ENCODE data around the gene MYO18B. TPM values are rescaled to one million over a fixed set of nuclear protein-coding genes. Genes with fewer than 3 reads are reported as not detected.
A peak's percentile ranks its signal among the peaks of the same experiment; 100 is the strongest.

The MYO18B gene, protein sequence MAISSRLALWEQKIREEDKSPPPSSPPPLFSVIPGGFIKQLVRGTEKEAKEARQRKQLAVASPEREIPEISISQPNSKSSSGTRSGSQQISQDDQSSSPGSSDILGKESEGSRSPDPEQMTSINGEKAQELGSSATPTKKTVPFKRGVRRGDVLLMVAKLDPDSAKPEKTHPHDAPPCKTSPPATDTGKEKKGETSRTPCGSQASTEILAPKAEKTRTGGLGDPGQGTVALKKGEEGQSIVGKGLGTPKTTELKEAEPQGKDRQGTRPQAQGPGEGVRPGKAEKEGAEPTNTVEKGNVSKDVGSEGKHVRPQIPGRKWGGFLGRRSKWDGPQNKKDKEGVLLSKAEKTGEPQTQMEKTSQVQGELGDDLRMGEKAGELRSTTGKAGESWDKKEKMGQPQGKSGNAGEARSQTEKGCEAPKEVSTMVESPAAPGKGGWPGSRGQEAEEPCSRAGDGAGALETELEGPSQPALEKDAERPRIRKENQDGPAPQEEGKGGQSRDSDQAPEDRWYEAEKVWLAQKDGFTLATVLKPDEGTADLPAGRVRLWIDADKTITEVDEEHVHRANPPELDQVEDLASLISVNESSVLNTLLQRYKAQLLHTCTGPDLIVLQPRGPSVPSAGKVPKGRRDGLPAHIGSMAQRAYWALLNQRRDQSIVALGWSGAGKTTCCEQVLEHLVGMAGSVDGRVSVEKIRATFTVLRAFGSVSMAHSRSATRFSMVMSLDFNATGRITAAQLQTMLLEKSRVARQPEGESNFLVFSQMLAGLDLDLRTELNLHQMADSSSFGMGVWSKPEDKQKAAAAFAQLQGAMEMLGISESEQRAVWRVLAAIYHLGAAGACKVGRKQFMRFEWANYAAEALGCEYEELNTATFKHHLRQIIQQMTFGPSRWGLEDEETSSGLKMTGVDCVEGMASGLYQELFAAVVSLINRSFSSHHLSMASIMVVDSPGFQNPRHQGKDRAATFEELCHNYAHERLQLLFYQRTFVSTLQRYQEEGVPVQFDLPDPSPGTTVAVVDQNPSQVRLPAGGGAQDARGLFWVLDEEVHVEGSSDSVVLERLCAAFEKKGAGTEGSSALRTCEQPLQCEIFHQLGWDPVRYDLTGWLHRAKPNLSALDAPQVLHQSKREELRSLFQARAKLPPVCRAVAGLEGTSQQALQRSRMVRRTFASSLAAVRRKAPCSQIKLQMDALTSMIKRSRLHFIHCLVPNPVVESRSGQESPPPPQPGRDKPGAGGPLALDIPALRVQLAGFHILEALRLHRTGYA (N-terminal part only)
- total RNA-seq, result not detected in 2 replicates
- long read RNA-seq, result 0 reads

DNA sequence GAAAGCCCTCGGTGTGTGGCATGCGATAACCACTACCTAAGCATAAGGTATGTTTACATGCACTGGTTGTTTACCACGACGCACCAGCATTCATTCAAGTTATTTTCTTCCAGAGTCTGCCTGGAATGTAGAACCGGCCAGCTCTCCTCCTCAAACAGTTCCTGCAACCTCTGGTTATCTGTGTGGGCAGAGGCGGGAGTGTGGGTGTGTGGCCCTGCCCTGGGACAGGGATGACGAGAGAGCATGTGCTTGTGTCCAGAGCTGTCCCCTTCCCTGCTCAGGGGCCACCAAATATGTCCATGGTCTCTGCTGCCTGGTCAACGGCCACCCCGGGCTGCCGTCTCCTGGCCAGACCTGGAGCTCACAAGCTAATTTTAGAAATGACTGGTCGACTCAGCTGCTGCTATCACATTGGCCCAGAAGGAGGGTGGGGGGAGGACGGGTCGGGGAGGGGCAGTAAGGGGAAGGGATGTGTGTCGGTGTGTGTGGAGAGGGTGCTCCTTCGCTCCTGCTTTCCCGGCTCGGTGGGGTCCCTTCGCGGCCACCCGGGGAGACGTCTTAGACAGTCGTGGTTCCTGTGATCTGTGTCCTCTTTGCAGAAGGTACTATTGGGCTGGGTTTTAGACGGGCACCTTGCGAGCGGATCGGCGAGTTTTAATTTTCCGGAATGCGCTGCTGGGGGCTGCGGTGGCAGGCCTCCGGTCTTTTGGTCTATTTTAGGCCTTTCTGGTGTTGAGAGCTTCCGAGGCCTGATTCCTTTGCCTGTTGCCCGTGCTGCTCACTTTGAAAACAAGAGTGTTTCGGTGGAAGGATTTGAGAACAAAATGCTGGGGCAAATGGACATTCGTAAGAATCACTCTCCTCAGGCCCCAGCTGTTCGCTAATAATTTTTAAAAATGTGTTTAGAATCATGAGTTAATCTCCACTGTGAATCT lies at the start of gene MYO18B:
TSS of gene MYO18B (plus strand) at position 497 of the 935 bp plus-strand sequence. CDS start 18,905 bp downstream, outside the sequence.
- no peak within 1 kb of the TSS for H3K4me3 Mint-ChIP-seq
- H3K4me1 Mint-ChIP-seq, result no peaks in the 10 kb centered on the region

DNA sequence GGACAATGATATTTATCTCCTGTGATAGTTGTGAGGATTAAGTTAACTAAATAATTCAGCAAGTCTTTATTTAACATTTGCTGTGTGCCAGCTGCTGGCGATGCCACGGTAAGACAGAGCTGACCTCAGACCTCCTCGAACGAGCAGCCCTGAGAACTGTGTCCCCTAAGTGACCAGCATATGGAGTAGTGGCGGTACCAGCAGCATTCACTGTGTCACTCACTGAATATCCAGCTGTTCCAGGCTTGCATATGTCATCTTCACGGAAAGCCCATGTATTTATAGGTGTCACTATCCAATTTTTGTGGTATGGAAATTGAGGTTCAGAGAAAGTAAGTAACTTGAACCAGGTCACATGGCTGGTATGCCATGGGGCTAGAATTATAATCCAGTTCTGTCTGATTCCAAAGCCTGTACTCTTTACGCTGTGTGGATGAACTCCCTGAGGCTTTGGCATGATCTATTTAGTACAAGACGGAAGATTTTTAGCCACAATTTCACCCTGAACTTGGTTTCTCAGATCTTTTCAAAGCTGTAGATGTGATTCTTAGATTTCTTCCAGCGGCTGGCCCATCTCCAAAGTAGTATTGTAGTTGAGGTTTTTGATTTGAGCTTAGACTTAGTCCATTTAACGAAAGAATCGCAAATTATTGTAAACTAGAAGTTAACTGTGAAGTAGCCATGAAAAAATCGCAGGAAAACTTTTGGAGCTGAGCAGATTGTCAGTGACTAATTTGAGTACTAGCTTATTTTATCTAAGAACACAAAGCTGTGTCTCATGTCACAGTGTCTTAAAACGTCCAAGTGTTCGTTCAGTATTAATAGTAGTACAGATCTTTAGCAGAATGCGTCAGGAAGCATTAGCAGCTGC lies 49.4 kb upstream of the MYO18B start:
- Mint-ChIP-seq H3K27ac (ENCODE audit: unreplicated experiment) (peak overlapping the region; percentile 54), H3K4me1 (no peaks in the 10 kb centered on the region), H3K4me3 (no peak overlapping the region), H3K27me3 (ENCODE audit: low read depth) (no peaks in the 10 kb centered on the region), H3K9me3 (no peaks in the 10 kb centered on the region), H3K36me3 (ENCODE audit: low read depth) (peaks cover 7% of the 10 kb centered on the region)
- DNase-seq (ENCODE audit: low read depth, low spot score), result no peak
- TF ChIP-seq, protein P1, sequence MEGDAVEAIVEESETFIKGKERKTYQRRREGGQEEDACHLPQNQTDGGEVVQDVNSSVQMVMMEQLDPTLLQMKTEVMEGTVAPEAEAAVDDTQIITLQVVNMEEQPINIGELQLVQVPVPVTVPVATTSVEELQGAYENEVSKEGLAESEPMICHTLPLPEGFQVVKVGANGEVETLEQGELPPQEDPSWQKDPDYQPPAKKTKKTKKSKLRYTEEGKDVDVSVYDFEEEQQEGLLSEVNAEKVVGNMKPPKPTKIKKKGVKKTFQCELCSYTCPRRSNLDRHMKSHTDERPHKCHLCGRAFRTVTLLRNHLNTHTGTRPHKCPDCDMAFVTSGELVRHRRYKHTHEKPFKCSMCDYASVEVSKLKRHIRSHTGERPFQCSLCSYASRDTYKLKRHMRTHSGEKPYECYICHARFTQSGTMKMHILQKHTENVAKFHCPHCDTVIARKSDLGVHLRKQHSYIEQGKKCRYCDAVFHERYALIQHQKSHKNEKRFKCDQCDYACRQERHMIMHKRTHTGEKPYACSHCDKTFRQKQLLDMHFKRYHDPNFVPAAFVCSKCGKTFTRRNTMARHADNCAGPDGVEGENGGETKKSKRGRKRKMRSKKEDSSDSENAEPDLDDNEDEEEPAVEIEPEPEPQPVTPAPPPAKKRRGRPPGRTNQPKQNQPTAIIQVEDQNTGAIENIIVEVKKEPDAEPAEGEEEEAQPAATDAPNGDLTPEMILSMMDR (conservative IDR thresholded peaks at IDR 0.05), result no peak

More for the DNA sequence above, at the start of gene MYO18B:
- Mint-ChIP-seq H3K27ac (ENCODE audit: unreplicated experiment) (no peak within 1 kb of the TSS), H3K9me3 (no peaks in the 10 kb centered on the region), H3K27me3 (ENCODE audit: low read depth) (no peaks in the 10 kb centered on the region), H3K36me3 (ENCODE audit: low read depth) (no peaks in the 10 kb centered on the region)
- TF ChIP-seq, protein P1 (conservative IDR thresholded peaks at IDR 0.05), result no peak
- DNase-seq (ENCODE audit: low read depth, low spot score), result no peak

DNA sequence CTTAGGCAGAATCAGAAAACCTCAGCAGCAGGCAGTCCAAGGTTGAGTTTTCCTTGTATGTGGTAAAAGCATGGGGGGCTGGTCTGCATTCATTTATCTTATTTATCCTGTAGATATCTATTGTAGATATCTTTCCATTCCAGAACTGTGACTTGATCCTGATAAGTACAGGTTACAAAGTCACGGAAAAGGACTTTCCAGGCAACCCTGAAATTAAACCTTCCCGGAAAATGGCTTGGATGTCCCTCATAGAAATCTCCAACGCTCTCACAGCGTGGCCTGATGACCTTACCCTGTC lies 48.8 kb upstream of the MYO18B start:
- TF ChIP-seq, protein P1 (conservative IDR thresholded peaks at IDR 0.05), result no peak
- H3K27me3 Mint-ChIP-seq (ENCODE audit: low read depth), result no peaks in the 10 kb centered on the region
- peaks cover 7% of the 10 kb centered on the region for H3K36me3 Mint-ChIP-seq (ENCODE audit: low read depth)
- no peak overlapping the region for H3K27ac Mint-ChIP-seq (ENCODE audit: unreplicated experiment)
- H3K9me3 Mint-ChIP-seq, result no peaks in the 10 kb centered on the region
- H3K4me3 Mint-ChIP-seq, result no peak overlapping the region
- DNase-seq (ENCODE audit: low read depth, low spot score), result no peak
- H3K4me1 Mint-ChIP-seq, result peaks cover 1% of the 10 kb centered on the region

DNA sequence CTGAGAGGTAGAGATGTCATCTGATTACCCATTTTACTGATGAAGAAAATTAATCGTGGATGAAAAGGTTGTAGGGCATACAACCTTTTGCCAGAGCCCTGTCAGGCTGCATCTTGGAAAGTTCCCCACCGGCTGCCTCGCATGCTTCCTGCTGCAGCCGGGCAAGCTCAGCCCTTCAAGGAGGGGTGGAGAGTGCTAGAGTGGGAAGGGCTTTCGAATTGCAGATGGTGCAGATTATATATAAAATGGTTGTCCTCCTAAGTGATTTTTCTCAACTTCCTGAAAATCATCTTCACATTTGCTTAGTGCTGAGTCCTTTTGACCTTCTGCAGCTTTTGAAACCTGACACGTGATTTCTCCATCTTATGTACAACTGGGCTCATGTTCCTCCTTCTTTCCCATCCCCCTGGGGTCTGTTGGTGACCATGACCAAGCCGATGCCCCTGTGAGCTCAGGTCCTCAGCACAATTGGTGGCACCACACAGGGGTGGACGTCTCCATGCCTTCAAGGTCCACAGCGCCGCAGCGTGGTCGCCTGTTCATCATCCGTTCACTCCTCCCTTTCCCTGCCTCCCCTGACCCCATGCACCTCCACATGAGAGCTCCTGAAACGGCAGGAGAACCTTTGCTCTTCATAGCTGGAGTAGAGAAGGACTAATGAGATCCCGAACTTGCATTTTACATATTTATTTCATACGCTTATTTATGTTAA lies 47.6 kb upstream of the MYO18B start:
- H3K9me3 Mint-ChIP-seq, result no peaks in the 10 kb centered on the region
- no peak overlapping the region for H3K27ac Mint-ChIP-seq (ENCODE audit: unreplicated experiment)
- no peak overlapping the region for H3K4me3 Mint-ChIP-seq
- H3K36me3 Mint-ChIP-seq (ENCODE audit: low read depth), result peaks cover 7% of the 10 kb centered on the region
- H3K4me1 Mint-ChIP-seq, result peaks cover 8% of the 10 kb centered on the region
- H3K27me3 Mint-ChIP-seq (ENCODE audit: low read depth), result no peaks in the 10 kb centered on the region
- DNase-seq (ENCODE audit: low read depth, low spot score), result no peak
- TF ChIP-seq, protein P1 (conservative IDR thresholded peaks at IDR 0.05), result no peak
